BJ (cell line): ENCODE data around the gene ARHGAP24. TPM values are rescaled to one million over a fixed set of nuclear protein-coding genes. Genes with fewer than 3 reads are reported as not detected.
"Not testable (repeated sequence)": the region's sequence is repeated elsewhere in the genome, so short reads cannot be mapped to it uniquely, and the experiment has no call there.

Experiments
- CTCF ChIA-PET: fragments of 350-600 bp; formaldehyde crosslinking; extraction: SDS; loops from one replicate; lab custom pipeline; 2021; ENCODE audit warnings: antibody characterized with exemption, inconsistent platforms; lab: Yijun Ruan, JAX
- POLR2A ChIA-PET: fragments of 300-600 bp; sonication (Branson Sonifier 250); formaldehyde crosslinking; extraction: SDS; loops from one replicate; lab custom pipeline; 2021; ENCODE audit warnings: antibody characterized with exemption; lab: Charles Lee
- DNase-seq: peaks from one replicate; pipeline ENCODE4 v3.0.0-alpha.2; 2011; ENCODE audit warnings: low read depth
- H3K27me3 ChIP-seq: 2 replicates; pipeline ENCODE4 v1.6.0; 2011; ENCODE audit warnings: low read length; ENCODE audit not compliant: control insufficient read depth, insufficient read depth
- H3K36me3 ChIP-seq: 2 replicates; pipeline ENCODE4 v1.5.1; 2011; ENCODE audit warnings: low read length; ENCODE audit not compliant: control insufficient read depth, insufficient read depth
- H3K4me3 ChIP-seq: 2 replicates; pipeline ENCODE4 v1.5.1; 2011; ENCODE audit warnings: low read depth, mild to moderate bottlenecking, control low read depth, low read length
- polyA plus RNA-seq: library from polyadenylated mRNA; depleted of rRNA; stranded (reverse); fragments of >200 nt; gene quantifications from 2 replicates; pipeline ENCODE4 v1.2.3, GENCODE V29; 2011
- TF ChIP-seq, protein P1 (sequence below): IDR thresholded peaks from 2 replicates; pipeline ENCODE4 v1.5.1; 2011; ENCODE audit warnings: low read depth, mild to moderate bottlenecking, control low read depth, inconsistent platforms, low read length, moderate library complexity; ENCODE audit not compliant: insufficient read depth

ARHGAP24 gene
- polyA plus RNA-seq, 1 experiment: 17.7 TPM

DNA sequence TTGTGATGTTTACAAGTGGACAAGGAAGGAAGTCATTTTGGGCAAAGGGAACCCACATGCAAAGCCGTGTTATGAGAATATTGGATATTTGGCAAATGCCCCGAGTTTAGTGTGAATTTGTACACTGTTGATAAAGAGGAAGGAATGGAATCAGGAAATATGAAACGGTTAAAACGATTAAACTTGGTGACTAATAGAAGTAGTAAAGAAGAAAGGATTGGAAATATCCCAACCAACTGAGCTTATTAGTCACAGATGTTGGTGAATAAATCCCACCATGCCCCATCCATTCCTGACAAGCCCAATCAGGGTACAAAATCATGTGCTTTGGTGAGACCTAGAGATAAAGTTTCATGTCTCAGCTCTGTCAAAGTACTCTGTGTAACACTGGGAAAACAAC is 22.0 kb downstream of the ARHGAP24 start:
- POLR2A ChIA-PET: no interaction called here
- Histone ChIP-seq H3K4me3 (no peak overlapping the region), H3K27me3 (no peaks in the 10 kb centered on the region), H3K36me3 (no peaks in the 10 kb centered on the region)
- CTCF ChIA-PET: interaction anchor here (0.9 kb wide), 1 partner anchor 251 kb away, joined by 3 read pairs; no protein-coding TSS in a partner anchor
- DNase-seq: peak; percentile 58
- TF ChIP-seq, protein P1, sequence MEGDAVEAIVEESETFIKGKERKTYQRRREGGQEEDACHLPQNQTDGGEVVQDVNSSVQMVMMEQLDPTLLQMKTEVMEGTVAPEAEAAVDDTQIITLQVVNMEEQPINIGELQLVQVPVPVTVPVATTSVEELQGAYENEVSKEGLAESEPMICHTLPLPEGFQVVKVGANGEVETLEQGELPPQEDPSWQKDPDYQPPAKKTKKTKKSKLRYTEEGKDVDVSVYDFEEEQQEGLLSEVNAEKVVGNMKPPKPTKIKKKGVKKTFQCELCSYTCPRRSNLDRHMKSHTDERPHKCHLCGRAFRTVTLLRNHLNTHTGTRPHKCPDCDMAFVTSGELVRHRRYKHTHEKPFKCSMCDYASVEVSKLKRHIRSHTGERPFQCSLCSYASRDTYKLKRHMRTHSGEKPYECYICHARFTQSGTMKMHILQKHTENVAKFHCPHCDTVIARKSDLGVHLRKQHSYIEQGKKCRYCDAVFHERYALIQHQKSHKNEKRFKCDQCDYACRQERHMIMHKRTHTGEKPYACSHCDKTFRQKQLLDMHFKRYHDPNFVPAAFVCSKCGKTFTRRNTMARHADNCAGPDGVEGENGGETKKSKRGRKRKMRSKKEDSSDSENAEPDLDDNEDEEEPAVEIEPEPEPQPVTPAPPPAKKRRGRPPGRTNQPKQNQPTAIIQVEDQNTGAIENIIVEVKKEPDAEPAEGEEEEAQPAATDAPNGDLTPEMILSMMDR: no peak

DNA sequence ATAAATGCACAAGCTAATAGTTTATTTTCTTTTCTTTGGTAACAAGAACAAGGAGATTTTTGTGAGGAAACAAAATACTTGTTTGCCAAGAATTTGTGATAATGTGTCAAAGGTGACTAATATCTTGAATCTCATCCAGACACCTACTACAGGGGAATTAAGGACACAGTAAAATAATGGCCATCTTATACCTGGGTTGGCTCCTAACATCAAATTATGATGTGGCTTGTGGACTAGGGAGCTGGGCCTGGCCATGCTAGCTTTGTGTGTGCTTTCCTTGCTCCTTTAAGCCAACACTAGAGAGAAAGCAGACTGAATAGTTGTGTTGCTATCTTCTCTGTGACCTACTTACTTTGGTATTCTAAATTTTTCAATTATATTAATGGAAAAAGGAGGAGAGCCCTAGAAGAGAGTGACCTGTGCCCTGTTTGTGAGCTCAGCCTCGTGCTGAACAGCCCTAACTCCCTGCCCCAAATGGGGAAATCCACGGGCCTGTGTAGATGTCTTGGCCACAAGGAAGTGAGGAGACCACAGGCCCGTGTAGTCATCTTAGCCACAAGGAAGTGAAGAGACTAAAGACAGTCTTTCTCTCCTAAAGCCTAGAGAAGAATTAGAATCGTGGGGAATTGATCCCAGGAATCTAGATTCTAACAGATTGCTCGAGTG is 23.3 kb downstream of the ARHGAP24 start:
- CTCF ChIA-PET: interaction anchor here (1.2 to 1.7 kb wide), 2 partner anchors 16 to 250 kb away, joined by 3 to 6 read pairs; no protein-coding TSS in a partner anchor
- peak; percentile 47 for DNase-seq
- POLR2A ChIA-PET: no interaction called here
- no peaks in the 10 kb centered on the region for H3K36me3 ChIP-seq
- no peaks in the 10 kb centered on the region for H3K27me3 ChIP-seq
- H3K4me3 ChIP-seq: no peak overlapping the region
- TF ChIP-seq, protein P1: no peak

DNA sequence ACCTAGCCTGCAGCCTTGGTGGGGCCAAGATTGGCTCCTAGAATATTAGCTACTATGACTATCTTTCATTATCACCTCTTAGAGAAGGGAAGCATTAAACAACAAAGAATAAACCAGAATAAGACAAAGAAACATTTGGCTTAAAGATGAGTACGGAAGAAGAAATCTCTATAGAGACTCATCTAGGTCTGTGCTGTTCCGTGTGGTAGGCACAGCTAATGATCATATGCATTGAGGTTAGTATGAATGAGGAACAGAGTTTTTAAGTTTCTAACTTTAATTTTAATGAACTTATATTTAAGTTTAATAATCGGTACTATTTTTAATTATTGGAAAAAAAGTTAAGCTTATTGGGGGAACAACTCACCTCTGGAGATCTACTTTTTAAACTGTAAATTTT is 24.6 kb downstream of the ARHGAP24 start:
- Histone ChIP-seq H3K36me3 (no peaks in the 10 kb centered on the region), H3K27me3 (no peaks in the 10 kb centered on the region), H3K4me3 (no peak overlapping the region)
- CTCF ChIA-PET: no interaction called here
- no peak for DNase-seq
- TF ChIP-seq, protein P1: no peak
- POLR2A ChIA-PET: no interaction called here

DNA sequence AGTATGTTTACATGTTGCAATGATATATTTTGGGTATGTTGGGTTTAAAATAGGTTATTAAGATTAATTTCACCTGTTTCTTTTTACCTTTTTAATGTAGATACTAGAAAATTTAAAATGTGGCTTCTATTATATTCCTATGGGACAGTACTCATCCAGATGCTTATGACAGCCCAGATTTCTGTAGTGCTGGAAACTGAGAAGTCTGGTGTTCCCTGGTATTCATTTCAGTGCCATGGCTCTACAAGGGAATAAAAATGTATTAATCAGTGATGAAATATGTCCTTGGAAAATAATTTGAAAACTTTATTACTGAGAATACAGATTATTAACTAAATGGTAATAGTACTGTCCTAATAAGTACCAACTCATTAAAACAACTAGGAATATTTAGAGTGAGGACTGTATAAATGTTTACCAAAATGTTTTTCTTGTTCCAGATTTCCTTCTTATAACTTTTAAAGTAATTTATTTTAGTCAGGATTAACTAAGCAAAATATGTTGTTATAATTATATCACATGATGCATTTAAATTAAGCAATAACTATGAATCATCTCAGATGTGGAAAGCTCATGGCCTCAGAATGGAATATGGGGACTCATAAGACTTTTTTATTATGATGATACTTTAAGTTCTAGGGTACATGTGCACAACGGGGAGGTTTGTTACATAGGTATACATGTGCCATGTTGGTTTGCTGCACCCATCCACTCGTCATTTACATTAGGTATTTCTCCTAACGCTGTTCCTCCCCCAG is 25.3 kb downstream of the ARHGAP24 start:
- Histone ChIP-seq H3K36me3 (no peaks in the 10 kb centered on the region), H3K4me3 (no peak overlapping the region), H3K27me3 (no peaks in the 10 kb centered on the region)
- no peak for DNase-seq
- ChIA-PET CTCF (no interaction called here), POLR2A (no interaction called here)
- TF ChIP-seq, protein P1: no peak

DNA sequence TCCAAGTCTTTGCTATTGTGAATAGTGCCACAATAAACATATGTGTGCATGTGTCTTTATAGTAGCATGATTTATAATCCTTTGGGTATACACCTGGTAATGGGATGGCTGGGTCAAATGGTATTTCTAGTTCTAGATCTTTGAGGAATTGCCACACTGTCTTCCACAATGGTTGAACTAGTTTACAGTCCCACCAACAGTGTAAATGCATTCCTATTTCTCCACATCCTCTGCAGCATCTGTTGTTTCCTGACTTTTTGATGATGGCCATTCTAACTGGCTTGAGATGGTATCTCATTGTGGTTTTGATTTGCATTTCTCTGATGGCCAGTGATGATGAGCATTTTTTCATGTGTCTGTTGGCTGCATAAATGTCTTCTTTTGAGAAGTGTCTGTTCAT is 26.2 kb downstream of the ARHGAP24 start:
- H3K27me3 ChIP-seq, H3K36me3 ChIP-seq, POLR2A ChIA-PET, DNase-seq, H3K4me3 ChIP-seq, CTCF ChIA-PET: not testable (repeated sequence)
